GM12878 (cell line): Measurements from ENCODE around the gene PPP2R3A. TPM values are rescaled to one million over a fixed set of nuclear protein-coding genes. Genes with fewer than 3 reads are reported as not detected.

Experiments used
- DPF2 ChIP-seq: fragments of 450-650 bp; IDR thresholded peaks from 2 replicates; pipeline ENCODE4 v1.6.1; 2017; ENCODE audit warnings: mild to moderate bottlenecking
- EGR1 ChIP-seq, 2 experiments: IDR thresholded peaks; 1 replicate in 1 of 2; 2 replicates in 1 of 2; pipeline ENCODE4 v1.6.1; 2011 to 2012; ENCODE audit warnings: low read depth in 2 of 2, low read length in 2 of 2, borderline replicate concordance in 1 of 2, mild to moderate bottlenecking in 1 of 2, moderate library complexity in 1 of 2
- FOS ChIP-seq: IDR thresholded peaks from 3 replicates; pipeline ENCODE4 v1.6.1; 2011; ENCODE audit warnings: borderline replicate concordance; ENCODE audit not compliant: insufficient read length; ENCODE audit errors: extremely low read depth
- GATAD2B ChIP-seq: fragments of 450-650 bp; conservative IDR thresholded peaks from 2 replicates; pipeline ENCODE4 v1.6.1; 2017; ENCODE audit warnings: low read depth, mild to moderate bottlenecking, moderate library complexity
- JUND ChIP-seq: IDR thresholded peaks from 2 replicates; pipeline ENCODE4 v1.6.1; 2012; ENCODE audit warnings: low read depth, mild to moderate bottlenecking, low read length, improper control_type of control experiment, moderate library complexity
- KLF5 ChIP-seq: fragments of 450-650 bp; IDR thresholded peaks from 2 replicates; pipeline ENCODE4 v1.6.1; 2014; ENCODE audit warnings: mild to moderate bottlenecking; ENCODE audit not compliant: partially characterized antibody
- MXI1 ChIP-seq: fragments of 150-350 bp; IDR thresholded peaks from 2 replicates; pipeline ENCODE4 v1.6.1; 2011; ENCODE audit warnings: low read depth, mild to moderate bottlenecking, inconsistent platforms, low read length, improper control_type of control experiment
- NR2C1 ChIP-seq: fragments of 450-650 bp; IDR thresholded peaks from 2 replicates; pipeline ENCODE4 v1.6.1; 2017; ENCODE audit warnings: antibody characterized with exemption, mild to moderate bottlenecking, moderate library complexity
- NR2F1 ChIP-seq: fragments of 450-650 bp; conservative IDR thresholded peaks from 2 replicates; pipeline ENCODE4 v1.6.1; 2017; ENCODE audit warnings: mild to moderate bottlenecking
- PAX5 ChIP-seq: IDR thresholded peaks from 2 replicates; pipeline ENCODE4 v1.6.1; 2011; ENCODE audit warnings: low read depth, low read length, borderline replicate concordance
- POLR2AphosphoS2 ChIP-seq: IDR thresholded peaks from 2 replicates; pipeline ENCODE4 v1.6.1; 2011; ENCODE audit warnings: low read depth, mild to moderate bottlenecking, low read length, improper control_type of control experiment, moderate library complexity
- RUNX3 ChIP-seq: IDR thresholded peaks from 2 replicates; pipeline ENCODE4 v1.6.1; 2012; ENCODE audit warnings: low read length, inconsistent platforms
- SMARCA5 ChIP-seq: fragments of 450-650 bp; IDR thresholded peaks from 2 replicates; pipeline ENCODE4 v1.6.1; 2017; ENCODE audit warnings: mild to moderate bottlenecking
- SPI1 ChIP-seq: IDR thresholded peaks from 2 replicates; pipeline ENCODE4 v1.6.1; 2011; ENCODE audit warnings: low read depth, mild to moderate bottlenecking, low read length, moderate library complexity, borderline replicate concordance; ENCODE audit not compliant: insufficient read depth
- SREBF1 ChIP-seq: IDR thresholded peaks from 2 replicates; pipeline ENCODE4 v1.6.1; 2012; ENCODE audit warnings: mild to moderate bottlenecking, low read length
- TARDBP ChIP-seq: IDR thresholded peaks from 2 replicates; pipeline ENCODE4 v1.6.1; 2016; ENCODE audit warnings: borderline replicate concordance
- TBL1XR1 ChIP-seq: IDR thresholded peaks from 2 replicates; pipeline ENCODE4 v1.6.1; 2012; ENCODE audit warnings: low read depth, low read length, improper control_type of control experiment
- ZNF217 ChIP-seq: fragments of 450-650 bp; IDR thresholded peaks from 2 replicates; pipeline ENCODE4 v1.6.1; 2017; ENCODE audit warnings: antibody characterized with exemption, mild to moderate bottlenecking
- ZSCAN29 ChIP-seq: fragments of 450-650 bp; IDR thresholded peaks from 2 replicates; pipeline ENCODE4 v1.6.1; 2017; ENCODE audit warnings: mild to moderate bottlenecking, moderate library complexity
- polyA plus RNA-seq, 11 experiments: library from polyadenylated mRNA; depleted of rRNA in 4 of 11; unstranded in 6 of 11; stranded (reverse) in 5 of 11; fragments of >200 nt; fragmentation: Nextera tagmentation in 4 of 11; fragmentation: Illumina TruSeq in 1 of 11; extraction: Ambion mirVana in 4 of 11; extraction: Trizol in 1 of 11; gene quantifications; 1 replicate in 1 of 11; 2 replicates in 10 of 11; pipeline versions ENCODE4 v1.2.1 to v1.2.3, GENCODE V29; 2011 to 2016; ENCODE audit warnings: inconsistent platforms in 2 of 11, missing spikeins in 2 of 11, low read depth in 1 of 11
- total RNA-seq, 4 experiments: library from RNA; depleted of rRNA in 3 of 4; stranded (reverse); fragments of >200 nt in 3 of 4; fragmentation: Illumina TruSeq in 1 of 4; extraction: Trizol in 1 of 4; gene quantifications; 2 replicates each; pipeline versions ENCODE4 v1.2.1 to v1.2.3, GENCODE V29; 2013 to 2021
- TF ChIP-seq, protein P1 (sequence below): IDR thresholded peaks from 2 replicates; pipeline ENCODE4 v1.6.1; 2012; ENCODE audit warnings: low read depth, low read length, improper control_type of control experiment
- TF ChIP-seq, protein P2 (sequence below): IDR thresholded peaks from 2 replicates; pipeline ENCODE4 v1.6.1; 2012; ENCODE audit warnings: low read depth, low read length, improper control_type of control experiment
- TF ChIP-seq, protein P3 (sequence below): fragments of 450-650 bp; conservative IDR thresholded peaks from 2 replicates; pipeline ENCODE4 v1.6.1; 2017; ENCODE audit warnings: mild to moderate bottlenecking, moderate library complexity
- TF ChIP-seq, protein P4 (sequence below): fragments of 450-650 bp; IDR thresholded peaks from 2 replicates; pipeline ENCODE4 v1.6.1; 2017; ENCODE audit warnings: mild to moderate bottlenecking, moderate library complexity

PPP2R3A gene
- total and polyA plus RNA-seq, 10 of the 15 experiments (the other 5 are each of a cell fraction or from before 2014, with no cell fraction given): under 0.01 to 0.16 (median 0.06) TPM; not detected in 5

DNA sequence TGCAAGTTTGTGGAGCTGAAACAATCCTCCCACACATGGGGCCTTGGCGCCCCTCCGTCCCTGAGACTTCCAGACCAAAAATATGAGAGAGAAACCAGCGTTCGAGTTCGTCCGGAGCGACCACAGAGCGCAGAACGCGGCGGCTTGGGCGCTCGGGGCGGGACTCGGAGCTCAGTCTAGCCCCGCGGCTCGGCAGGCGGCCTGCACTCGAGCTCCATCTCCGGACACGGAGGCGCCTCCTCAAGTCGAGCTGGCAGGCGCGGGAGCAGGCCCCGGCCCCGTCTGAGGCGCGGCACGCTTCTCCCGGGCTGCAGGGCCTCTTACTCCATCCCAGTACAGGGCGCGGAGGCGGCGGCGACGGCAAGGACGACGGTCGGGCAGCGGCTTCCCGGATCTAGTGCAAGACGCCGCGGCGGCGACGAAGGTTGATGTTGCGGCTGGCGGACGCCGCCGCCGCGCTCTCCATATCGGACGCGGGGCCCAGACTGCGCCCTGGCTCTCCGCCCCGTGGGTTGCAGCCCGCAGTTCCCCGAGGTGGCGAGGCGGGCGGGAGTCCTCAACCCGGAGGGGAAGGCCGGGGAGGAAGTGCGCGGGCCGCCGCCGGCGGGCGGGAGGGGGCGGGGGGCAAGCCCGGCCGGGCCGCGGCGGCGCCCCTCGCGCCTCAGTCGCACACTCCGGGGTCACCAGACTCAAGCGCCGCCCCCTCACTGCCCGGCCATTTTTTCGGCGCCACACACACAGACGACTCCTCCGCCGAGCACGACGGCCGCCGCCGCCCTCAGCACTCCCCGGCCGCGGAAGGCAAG is 229.9 kb downstream of the PPP2R3A start (continued):
- no peak; the same call in 1 of the 2 replicates for TF ChIP-seq SREBF1
- TF ChIP-seq, protein P1, sequence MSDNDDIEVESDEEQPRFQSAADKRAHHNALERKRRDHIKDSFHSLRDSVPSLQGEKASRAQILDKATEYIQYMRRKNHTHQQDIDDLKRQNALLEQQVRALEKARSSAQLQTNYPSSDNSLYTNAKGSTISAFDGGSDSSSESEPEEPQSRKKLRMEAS: no peak
- no peak for TF ChIP-seq TBL1XR1
- peak; percentile 95 for TF ChIP-seq GATAD2B
- no peak for TF ChIP-seq POLR2AphosphoS2
- peak; percentile 21 for TF ChIP-seq KLF5
- peak; percentile 49 for TF ChIP-seq MXI1
- TF ChIP-seq, protein P2, sequence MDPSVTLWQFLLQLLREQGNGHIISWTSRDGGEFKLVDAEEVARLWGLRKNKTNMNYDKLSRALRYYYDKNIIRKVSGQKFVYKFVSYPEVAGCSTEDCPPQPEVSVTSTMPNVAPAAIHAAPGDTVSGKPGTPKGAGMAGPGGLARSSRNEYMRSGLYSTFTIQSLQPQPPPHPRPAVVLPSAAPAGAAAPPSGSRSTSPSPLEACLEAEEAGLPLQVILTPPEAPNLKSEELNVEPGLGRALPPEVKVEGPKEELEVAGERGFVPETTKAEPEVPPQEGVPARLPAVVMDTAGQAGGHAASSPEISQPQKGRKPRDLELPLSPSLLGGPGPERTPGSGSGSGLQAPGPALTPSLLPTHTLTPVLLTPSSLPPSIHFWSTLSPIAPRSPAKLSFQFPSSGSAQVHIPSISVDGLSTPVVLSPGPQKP: no peak
- TF ChIP-seq ZSCAN29: peak; percentile 81
- peak; percentile 85 for TF ChIP-seq NR2F1
- peak in 1 of 2 experiments; percentile 68; a peak in 1 of 3 replicates for TF ChIP-seq EGR1 (IDR thresholded peaks at IDR 0.05; ENCODE audit: borderline replicate concordance in 1 of 2, low read depth in 2 of 2, low read length in 2 of 2)
- peak; percentile 79 for TF ChIP-seq NR2C1
- peak; percentile 84; the same call in 1 of the 2 replicates for TF ChIP-seq SMARCA5
- peak; percentile 69; the same call in 1 of the 2 replicates for TF ChIP-seq JUND
- TF ChIP-seq SPI1: peak; percentile 80
- peak; percentile 91 for TF ChIP-seq DPF2
- TF ChIP-seq, protein P3, sequence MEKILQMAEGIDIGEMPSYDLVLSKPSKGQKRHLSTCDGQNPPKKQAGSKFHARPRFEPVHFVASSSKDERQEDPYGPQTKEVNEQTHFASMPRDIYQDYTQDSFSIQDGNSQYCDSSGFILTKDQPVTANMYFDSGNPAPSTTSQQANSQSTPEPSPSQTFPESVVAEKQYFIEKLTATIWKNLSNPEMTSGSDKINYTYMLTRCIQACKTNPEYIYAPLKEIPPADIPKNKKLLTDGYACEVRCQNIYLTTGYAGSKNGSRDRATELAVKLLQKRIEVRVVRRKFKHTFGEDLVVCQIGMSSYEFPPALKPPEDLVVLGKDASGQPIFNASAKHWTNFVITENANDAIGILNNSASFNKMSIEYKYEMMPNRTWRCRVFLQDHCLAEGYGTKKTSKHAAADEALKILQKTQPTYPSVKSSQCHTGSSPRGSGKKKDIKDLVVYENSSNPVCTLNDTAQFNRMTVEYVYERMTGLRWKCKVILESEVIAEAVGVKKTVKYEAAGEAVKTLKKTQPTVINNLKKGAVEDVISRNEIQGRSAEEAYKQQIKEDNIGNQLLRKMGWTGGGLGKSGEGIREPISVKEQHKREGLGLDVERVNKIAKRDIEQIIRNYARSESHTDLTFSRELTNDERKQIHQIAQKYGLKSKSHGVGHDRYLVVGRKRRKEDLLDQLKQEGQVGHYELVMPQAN: peak; percentile 80; the same call in 1 of the 2 replicates
- TF ChIP-seq RUNX3: no peak; the same call in 1 of the 2 replicates
- TF ChIP-seq, protein P4, sequence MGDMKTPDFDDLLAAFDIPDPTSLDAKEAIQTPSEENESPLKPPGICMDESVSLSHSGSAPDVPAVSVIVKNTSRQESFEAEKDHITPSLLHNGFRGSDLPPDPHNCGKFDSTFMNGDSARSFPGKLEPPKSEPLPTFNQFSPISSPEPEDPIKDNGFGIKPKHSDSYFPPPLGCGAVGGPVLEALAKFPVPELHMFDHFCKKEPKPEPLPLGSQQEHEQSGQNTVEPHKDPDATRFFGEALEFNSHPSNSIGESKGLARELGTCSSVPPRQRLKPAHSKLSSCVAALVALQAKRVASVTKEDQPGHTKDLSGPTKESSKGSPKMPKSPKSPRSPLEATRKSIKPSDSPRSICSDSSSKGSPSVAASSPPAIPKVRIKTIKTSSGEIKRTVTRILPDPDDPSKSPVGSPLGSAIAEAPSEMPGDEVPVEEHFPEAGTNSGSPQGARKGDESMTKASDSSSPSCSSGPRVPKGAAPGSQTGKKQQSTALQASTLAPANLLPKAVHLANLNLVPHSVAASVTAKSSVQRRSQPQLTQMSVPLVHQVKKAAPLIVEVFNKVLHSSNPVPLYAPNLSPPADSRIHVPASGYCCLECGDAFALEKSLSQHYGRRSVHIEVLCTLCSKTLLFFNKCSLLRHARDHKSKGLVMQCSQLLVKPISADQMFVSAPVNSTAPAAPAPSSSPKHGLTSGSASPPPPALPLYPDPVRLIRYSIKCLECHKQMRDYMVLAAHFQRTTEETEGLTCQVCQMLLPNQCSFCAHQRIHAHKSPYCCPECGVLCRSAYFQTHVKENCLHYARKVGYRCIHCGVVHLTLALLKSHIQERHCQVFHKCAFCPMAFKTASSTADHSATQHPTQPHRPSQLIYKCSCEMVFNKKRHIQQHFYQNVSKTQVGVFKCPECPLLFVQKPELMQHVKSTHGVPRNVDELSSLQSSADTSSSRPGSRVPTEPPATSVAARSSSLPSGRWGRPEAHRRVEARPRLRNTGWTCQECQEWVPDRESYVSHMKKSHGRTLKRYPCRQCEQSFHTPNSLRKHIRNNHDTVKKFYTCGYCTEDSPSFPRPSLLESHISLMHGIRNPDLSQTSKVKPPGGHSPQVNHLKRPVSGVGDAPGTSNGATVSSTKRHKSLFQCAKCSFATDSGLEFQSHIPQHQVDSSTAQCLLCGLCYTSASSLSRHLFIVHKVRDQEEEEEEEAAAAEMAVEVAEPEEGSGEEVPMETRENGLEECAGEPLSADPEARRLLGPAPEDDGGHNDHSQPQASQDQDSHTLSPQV: peak; percentile 77; the same call in 1 of the 2 replicates
- TF ChIP-seq ZNF217: peak; percentile 79; the same call in 1 of the 2 replicates
- 0 out of 2 replicates have a peak, but pooled peaks have one; percentile 27 for TF ChIP-seq TARDBP
- no peak for TF ChIP-seq FOS
- TF ChIP-seq PAX5: 0 out of 2 replicates have a peak, but pooled peaks have one; percentile 8
